Measurements from ENCODE around the gene PFN3.
"Not testable (repeated sequence)": the region's sequence is repeated elsewhere in the genome, so short reads cannot be mapped to it uniquely, and the experiment has no call there.

The PFN3 gene

DNA sequence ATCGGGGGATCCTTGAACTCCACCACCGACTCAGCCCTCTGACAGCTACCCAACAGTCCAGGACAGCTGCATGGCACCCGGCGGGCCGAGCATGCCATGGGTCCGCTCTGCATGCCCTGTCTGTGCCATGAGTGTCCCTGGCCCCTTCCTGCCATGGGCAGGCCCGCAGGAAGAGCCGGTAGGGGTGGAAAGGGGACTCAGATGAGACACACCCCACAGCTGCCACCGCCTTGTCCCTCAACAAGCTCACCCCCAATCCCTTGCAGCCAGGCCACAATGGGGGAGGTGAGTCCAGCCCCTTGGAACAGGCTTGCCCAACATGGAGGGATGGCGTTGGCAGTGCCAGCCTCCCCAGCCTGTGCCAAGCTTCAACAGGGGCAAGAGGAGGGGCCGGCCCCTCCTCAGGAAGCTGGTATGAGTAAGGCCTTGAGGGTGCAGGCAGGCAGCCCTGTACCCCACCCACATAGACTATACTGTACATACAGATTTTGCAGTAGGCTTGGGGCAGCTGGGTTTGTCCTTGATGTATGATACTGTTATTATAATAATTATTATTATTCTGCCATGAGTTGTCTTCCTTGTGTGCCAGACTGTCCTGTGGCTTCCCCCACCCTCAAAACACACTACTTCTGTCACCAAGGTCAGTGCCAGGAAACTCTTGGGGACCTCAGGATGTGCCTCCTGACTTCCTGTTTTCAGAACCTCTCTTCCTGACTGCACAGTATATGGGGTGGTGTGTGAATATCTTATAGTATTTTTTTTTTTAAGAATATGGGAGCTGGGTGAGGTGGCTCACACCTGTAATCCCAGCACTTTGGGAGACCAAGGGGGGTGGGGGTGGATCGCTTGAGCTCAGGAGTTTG is 28.2 kb downstream of the PFN3 start:
- peak; percentile 50 for DNase-seq (ENCODE audit: low spot score)

DNA sequence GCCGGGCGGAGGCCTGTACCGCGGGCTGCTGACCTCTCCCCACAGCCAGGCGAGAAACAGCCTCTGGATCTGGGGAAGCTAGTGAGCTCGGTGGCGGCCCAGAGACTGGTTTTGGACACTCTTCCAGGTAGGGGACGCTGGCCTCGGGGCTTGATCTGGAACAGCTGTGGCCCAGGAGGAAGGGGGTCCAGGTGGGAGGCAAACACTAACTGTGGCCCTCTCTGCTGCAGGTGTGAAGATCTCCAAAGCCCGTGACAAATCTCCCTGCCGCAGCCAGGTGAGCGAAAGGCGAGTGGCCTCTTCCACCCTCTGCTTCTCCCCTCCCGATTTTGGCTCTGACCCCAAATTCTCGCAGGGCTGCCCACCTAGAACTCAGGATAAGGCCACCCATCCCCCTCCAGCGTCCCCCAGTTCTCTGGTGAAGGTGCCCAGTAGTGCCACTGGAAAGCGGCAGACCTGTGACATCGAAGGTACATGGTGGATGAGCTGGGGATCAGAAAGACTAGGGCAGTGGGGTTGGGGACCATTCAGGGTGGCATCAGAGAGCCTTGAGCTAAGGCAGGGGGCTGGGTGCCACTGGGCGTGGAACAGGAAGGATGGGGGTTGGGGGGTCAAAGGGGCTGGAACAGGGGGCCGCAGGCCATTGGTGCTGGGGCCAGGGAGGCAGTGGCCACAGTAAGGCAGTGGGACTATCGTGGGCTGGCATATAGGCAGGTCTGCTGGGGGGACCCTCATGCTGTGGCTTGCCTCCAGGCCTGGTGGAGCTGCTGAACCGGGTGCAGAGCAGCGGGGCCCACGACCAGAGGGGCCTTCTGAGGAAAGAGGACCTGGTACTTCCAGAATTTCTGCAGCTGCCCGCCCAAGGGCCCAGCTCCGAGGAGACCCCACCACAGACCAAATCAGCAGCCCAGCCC is 29.1 kb downstream of the PFN3 start:
- no peak for DNase-seq (ENCODE audit: low spot score)

- peak; percentile 66 for DNase-seq (ENCODE audit: low spot score)
Measured at GRCh38 chr5:177370488-177371119, 29.9 kb downstream of the PFN3 start.

- no peak for DNase-seq (ENCODE audit: low spot score)
Measured at GRCh38 chr5:177369645-177370440, 30.6 kb downstream of the PFN3 start.

- DNase-seq (ENCODE audit: low spot score), result peak; percentile 25
Measured at GRCh38 chr5:177368869-177369644, 31.4 kb downstream of the PFN3 start.

GRCh38 chr5:177367981-177368868 is 32.2 kb downstream of the PFN3 start:
- no peak for DNase-seq (ENCODE audit: low spot score)

DNA sequence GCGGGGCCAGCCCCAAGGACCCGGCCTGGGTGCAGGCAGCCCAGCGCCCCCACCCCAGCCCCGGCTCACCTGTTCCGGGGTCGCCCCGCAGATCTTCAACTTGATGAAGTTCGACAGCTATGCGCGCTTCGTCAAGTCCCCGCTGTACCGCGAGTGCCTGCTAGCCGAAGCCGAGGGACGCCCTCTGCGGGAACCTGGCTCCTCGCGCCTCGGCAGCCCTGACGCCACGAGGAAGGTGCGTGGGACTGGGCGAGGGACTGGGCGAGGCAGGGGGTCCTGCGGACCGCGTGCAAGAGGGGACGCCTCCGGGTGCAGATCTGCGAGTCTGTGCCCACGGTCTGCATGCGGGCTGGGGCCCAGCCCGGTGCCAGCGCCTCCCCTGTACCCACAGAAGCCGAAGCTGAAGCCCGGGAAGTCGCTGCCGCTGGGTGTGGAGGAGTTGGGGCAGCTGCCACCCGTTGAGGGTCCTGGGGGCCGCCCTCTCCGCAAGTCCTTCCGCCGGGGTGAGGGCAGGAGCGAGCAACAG is 33.1 kb downstream of the PFN3 start:
- DNase-seq (ENCODE audit: low spot score), result no peak

- no peak for DNase-seq (ENCODE audit: low spot score)
Measured at GRCh38 chr5:177366528-177367322, 33.7 kb downstream of the PFN3 start.

DNA sequence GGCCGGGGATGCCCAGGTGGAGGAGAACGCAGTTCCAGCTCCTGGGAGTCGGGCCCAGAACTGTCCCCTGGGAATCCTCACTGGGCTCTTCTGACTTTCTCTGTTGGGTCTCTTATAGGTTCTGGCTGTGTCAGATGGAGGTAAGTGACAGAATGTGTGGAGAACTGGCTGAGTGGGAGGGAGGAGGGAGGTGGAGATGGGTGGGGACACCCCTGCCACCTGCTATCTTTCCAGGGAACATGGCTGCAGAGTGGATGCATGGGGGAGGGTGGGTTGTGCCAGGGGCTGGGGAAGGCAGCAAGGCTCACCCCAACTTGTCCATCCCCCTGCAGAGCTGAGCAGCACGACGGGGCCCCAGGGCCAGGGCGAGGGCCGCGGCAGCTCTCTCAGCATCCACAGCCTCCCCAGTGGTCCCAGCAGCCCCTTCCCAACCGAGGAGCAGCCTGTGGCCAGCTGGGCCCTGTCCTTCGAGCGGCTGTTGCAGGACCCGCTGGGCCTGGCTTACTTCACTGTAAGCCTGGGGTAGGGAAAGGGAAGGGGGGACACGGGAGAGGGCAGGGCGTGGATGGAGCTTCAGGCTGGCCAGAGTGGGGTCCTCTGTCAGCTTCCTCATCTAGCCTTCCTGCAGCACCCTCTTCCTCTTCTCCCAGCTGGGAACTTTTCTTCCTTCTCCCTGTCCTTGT is 34.5 kb downstream of the PFN3 start:
- DNase-seq (ENCODE audit: low spot score), result no peak

DNA sequence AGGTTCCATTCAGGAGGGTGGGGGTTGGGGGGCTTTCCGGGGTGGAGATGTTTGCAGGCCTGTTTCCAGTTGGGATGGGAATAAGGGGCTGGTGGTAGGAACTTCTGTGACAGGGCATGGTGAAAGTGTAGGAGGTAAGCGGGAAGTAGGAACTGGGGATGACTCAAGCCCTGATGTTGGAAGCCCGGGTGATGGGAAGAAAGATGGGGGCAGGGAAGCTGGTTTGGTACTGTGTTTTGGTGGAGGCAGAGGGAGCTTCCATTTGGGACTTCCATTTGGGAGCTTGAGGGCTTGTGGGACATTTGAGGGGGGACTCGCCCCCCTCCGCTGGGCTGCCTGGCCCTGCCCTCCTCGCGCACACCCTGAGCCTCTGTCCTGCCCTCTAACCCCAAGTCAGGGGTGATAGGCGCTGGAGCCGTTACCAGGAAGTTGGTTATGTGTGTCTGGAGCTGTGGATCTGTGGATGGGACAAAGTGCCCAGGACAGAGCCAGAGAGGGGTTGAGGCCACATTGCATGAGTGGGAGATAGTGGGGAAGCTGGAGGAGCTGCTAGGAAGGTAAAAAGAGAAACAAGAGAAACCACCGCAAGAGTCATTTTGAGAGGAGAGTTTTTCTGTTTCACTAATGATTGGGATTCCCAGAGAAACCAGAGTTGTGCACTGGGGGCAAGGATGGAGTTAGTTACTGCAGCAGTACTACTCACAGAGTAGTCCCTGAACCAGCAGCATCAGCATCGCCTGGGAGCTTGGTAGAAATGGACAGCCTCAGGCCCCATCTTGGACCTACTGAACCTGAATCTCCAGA is 36.1 kb downstream of the PFN3 start:
- peak; percentile 82 for DNase-seq (ENCODE audit: low spot score)

- no peak for DNase-seq (ENCODE audit: low spot score)
Measured at GRCh38 chr5:177363565-177363964, 36.9 kb downstream of the PFN3 start.

DNA sequence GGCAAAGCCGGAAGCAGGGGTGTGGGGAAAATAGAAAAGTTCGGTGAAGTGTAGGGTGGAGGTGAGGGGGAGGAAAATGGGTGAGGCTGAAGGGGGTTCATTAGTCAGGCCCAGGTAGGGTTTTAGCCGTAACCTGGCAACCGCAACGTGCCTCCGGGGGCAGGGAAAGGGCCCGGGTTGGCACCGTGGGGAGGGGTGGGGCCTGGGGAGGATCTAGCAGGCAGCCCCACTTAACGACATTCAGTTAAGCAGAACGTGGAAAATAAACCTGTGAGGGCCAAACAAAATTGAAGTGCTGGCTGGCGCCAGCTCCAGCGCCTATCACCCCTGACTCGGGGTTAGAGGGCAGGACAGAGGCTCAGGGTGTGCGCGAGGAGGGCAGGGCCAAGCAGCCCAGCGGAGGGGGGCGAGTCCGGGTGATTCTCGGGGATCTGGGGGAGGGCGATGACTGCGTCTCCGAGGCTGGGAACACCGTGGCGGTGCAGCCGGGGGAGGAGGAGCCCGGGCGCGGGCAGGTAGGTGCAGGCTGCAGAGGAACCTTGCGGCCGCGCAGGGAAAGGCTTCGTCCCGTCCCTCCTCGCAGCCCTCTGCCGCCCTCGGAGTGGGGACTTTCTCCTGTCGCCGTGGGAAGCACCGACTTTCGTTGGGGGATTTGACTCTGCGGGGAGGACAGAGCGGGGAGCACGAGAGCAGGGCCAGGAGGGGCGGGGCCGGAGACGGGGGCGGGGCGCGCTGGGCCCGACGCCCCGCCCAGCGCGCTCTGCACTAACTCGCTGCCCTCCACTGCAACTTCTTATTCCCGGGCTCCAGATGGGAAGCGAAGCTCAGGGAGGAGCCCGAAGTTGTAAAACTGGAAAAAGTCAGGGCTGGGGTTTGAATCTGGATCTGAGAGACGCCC is 37.6 kb downstream of the PFN3 start:
- peak; percentile 55 for DNase-seq (ENCODE audit: low spot score)

- DNase-seq (ENCODE audit: low spot score), result no peak
Measured at GRCh38 chr5:177362292-177362609, 38.2 kb downstream of the PFN3 start.

DNA sequence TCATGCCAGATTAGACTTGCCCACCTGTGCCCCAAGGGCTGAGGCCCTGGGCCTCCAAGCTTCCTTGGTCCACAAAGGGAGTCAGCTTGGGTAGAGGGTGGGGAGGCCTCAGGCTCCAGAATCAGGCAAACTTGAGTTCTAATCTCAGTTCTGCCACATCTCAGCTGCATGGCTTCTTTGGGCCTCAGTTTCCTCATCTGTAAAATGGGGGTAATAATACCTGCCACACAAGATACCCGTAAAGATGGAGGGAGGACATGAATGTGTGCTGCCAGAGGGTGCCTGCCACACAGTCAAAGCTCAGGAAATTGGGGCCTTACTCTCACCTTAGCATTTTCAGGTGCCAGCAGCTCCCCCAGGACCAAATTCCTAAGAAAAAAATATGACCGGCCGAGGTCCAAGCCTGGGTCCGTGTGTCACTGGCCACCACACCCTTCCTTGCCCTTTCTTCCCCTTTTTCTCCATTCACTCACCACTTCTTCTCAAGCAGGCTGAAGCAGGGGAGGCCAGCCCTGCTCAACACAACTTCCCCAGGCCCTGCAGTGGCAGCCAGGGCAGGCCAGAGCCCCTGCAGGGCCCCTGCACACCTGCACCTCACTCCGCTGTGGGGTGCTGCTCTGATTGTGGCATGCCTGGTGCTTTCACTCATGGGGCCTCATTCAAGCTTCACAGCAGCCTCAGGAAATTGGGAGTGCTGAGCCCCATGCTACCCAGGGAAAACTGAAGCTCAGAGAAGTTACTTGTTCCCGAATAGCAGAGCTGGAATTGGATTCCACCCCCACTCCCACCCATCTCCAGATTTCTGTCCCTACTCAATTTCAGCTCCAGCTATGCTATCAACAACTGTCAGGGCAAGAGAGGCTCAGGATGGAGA is 38.8 kb downstream of the PFN3 start:
- no peak for DNase-seq (ENCODE audit: low spot score)

DNA sequence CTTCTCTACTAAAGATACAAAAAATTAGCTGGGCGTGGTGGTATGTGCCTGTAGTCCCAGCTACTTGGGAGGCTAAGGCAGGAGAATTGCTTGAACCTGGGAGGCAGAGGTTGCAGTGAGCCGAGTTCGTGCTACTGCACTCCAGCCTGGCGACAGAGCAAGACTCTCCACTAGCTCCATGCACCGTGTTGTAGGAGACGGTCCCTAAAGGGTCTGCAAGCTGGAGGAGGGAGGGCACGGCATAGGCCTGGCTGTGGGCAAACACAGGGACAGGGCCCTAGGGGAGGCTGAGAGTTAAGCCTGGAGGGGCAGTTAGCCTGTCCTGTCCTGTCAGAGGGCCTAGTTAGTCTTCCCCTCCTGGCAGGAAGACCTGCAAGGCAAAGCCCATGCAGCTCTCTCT is 39.7 kb downstream of the PFN3 start:
- DNase-seq (ENCODE audit: low spot score), result not testable (repeated sequence)
